HepG2 (cell line): Measurements from ENCODE around the gene JSRP1. TPM values are rescaled to one million over a fixed set of nuclear protein-coding genes. Genes with fewer than 3 reads are reported as not detected.

Source experiments
- BRCA1 ChIP-seq: sonication (generic); formaldehyde crosslinking; IDR thresholded peaks from 2 replicates; pipeline ENCODE4 v1.4.0; 2020; ENCODE audit warnings: missing genetic modification reagents
- CREB1 ChIP-seq, 2 experiments: fragments of 450-650 bp in 1 of 2; IDR thresholded peaks; 2 replicates each; pipeline ENCODE4 v1.6.1; 2016 to 2017; ENCODE audit warnings: control low read depth in 1 of 2, mild to moderate bottlenecking in 1 of 2, missing compliant biosample characterization in 1 of 2, missing genetic modification characterization in 1 of 2
- GLI4 ChIP-seq: sonication (generic); formaldehyde crosslinking; IDR thresholded peaks from 2 replicates; pipeline ENCODE4 v1.5.1; 2020; ENCODE audit warnings: missing genetic modification reagents, mild to moderate bottlenecking, moderate library complexity, borderline replicate concordance
- KMT2A ChIP-seq: sonication (generic); formaldehyde crosslinking; IDR thresholded peaks from 2 replicates; pipeline ENCODE4 v1.4.0; 2020; ENCODE audit warnings: missing genetic modification reagents
- MED8 ChIP-seq: sonication (generic); formaldehyde crosslinking; IDR thresholded peaks from 2 replicates; pipeline ENCODE4 v1.8.1; 2023; ENCODE audit warnings: mild to moderate bottlenecking, missing genetic modification reagents; ENCODE audit not compliant: insufficient replicate concordance
- NFIC ChIP-seq: IDR thresholded peaks from 2 replicates; pipeline ENCODE4 v1.6.1; 2012; ENCODE audit warnings: mild to moderate bottlenecking, low read length, inconsistent platforms
- SP4 ChIP-seq: sonication (generic); formaldehyde crosslinking; IDR thresholded peaks from 2 replicates; pipeline ENCODE4 v1.8.1; 2023; ENCODE audit warnings: mild to moderate bottlenecking, missing genetic modification reagents
- TOPORS ChIP-seq: sonication (generic); formaldehyde crosslinking; IDR thresholded peaks from 2 replicates; pipeline ENCODE4 v1.8.0; 2023; ENCODE audit warnings: mild to moderate bottlenecking, missing genetic modification reagents
- ZFP41 ChIP-seq: sonication (generic); formaldehyde crosslinking; IDR thresholded peaks from 2 replicates; pipeline ENCODE4 v1.4.0; 2020; ENCODE audit warnings: mild to moderate bottlenecking, missing genetic modification reagents, borderline replicate concordance
- ZNF235 ChIP-seq: sonication (generic); formaldehyde crosslinking; IDR thresholded peaks from 2 replicates; pipeline ENCODE4 v1.8.1; 2023; ENCODE audit warnings: mild to moderate bottlenecking, missing genetic modification reagents, borderline replicate concordance
- ZNF383 ChIP-seq: sonication (generic); formaldehyde crosslinking; IDR thresholded peaks from 2 replicates; pipeline ENCODE4 v1.4.0; 2020; ENCODE audit warnings: missing genetic modification reagents, mild to moderate bottlenecking, borderline replicate concordance
- ZNF790 ChIP-seq: sonication (generic); formaldehyde crosslinking; IDR thresholded peaks from 2 replicates; pipeline ENCODE4 v1.8.0; 2022; ENCODE audit warnings: missing genetic modification reagents, mild to moderate bottlenecking, borderline replicate concordance
- ZSCAN30 ChIP-seq: sonication (generic); formaldehyde crosslinking; IDR thresholded peaks from 2 replicates; pipeline ENCODE4 v1.5.0; 2020; ENCODE audit warnings: mild to moderate bottlenecking, missing genetic modification reagents
- polyA plus RNA-seq, 8 experiments: library from polyadenylated mRNA; depleted of rRNA in 3 of 8; stranded (reverse) in 7 of 8; unstranded in 1 of 8; fragments of >200 nt; fragmentation: Illumina TruSeq in 4 of 8; extraction: Trizol in 4 of 8; gene quantifications; 2 replicates each; pipeline versions ENCODE4 v1.2.1 to v1.2.3, GENCODE V29; 2011 to 2016; ENCODE audit warnings: low read depth in 4 of 8, missing spikeins in 1 of 8, mixed read lengths in 1 of 8; ENCODE audit not compliant: insufficient read depth in 1 of 8
- total RNA-seq, 5 experiments: library from RNA; depleted of rRNA; stranded (reverse); fragments of >200 nt; fragmentation: Illumina TruSeq; extraction: Trizol; gene quantifications; 2 replicates each; pipeline ENCODE4 v1.2.3, GENCODE V29; 2016; ENCODE audit warnings: low read depth in 1 of 5
- TF ChIP-seq, protein P1 (sequence below): sonication (generic); formaldehyde crosslinking; IDR thresholded peaks from 2 replicates; pipeline ENCODE4 v1.4.0; 2020; ENCODE audit warnings: missing genetic modification reagents
- TF ChIP-seq, protein P2 (sequence below): sonication (generic); formaldehyde crosslinking; conservative IDR thresholded peaks from 2 replicates; pipeline ENCODE4 v1.8.0; 2022; ENCODE audit warnings: low read depth, missing genetic modification reagents
- TF ChIP-seq, protein P3 (sequence below): sonication (generic); formaldehyde crosslinking; conservative IDR thresholded peaks from 2 replicates; pipeline ENCODE4 v1.4.0; 2020; ENCODE audit warnings: missing genetic modification reagents
- TF ChIP-seq, protein P4 (sequence below): IDR thresholded peaks from 2 replicates; pipeline ENCODE4 v1.6.1; 2016; ENCODE audit warnings: mild to moderate bottlenecking, missing biosample characterization, missing genetic modification reagents
- TF ChIP-seq, protein P5 (sequence below): sonication (generic); formaldehyde crosslinking; IDR thresholded peaks from 2 replicates; pipeline ENCODE4 v1.4.0; 2020; ENCODE audit warnings: missing genetic modification reagents, low read depth, mild to moderate bottlenecking, borderline replicate concordance
- TF ChIP-seq, protein P6 (sequence below): sonication (generic); formaldehyde crosslinking; IDR thresholded peaks from 2 replicates; pipeline ENCODE4 v1.9.0; 2021; ENCODE audit warnings: missing genetic modification reagents, borderline replicate concordance

The JSRP1 gene
- total and polyA plus RNA-seq, 2 of the 13 experiments (the other 11 are each of a cell fraction or from before 2014, with no cell fraction given), result 0.16 to 0.38 TPM

DNA sequence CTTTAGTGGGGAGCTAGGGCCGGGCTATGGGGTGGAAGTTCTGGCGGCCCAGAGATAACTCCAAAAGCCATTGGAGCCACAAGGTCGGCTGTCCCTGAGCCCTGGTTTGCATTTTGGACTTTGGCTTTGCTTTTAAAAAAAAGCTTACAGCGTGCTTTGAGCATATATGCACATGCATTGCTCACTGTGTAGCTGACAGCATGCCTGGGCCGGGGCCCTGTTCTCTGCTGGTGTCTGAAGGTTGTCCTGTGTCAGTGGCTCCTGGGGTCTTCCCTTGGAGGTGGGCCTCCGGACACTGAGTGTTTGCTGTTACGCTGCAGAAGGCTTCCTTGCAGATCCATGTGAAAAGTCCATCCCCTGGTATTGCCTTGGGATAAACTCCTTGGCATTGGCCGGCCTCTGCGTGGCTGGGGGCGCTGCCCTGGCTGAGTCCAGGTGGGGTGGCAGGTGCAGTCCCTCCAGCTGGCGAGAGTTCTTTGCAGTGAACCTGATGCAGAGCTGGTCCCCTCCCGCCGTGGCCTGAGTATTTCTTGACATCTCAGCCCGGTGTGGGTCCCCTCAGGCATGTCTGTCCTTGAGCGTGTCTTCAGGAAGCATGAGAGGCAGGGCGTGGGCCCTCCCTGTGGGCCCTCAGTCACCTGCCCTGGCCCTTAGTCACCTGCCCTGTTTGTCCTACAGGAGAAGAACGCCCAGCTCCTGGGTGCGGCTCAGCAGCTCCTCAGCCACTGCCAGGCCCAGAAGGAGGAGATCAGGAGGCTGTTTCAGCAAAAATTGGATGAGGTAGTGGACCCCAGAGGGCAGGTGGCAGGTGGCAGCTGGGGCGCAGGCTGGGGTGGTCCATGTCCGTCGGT lies 43.1 kb downstream of the JSRP1 start (continued):
- TF ChIP-seq, protein P1, sequence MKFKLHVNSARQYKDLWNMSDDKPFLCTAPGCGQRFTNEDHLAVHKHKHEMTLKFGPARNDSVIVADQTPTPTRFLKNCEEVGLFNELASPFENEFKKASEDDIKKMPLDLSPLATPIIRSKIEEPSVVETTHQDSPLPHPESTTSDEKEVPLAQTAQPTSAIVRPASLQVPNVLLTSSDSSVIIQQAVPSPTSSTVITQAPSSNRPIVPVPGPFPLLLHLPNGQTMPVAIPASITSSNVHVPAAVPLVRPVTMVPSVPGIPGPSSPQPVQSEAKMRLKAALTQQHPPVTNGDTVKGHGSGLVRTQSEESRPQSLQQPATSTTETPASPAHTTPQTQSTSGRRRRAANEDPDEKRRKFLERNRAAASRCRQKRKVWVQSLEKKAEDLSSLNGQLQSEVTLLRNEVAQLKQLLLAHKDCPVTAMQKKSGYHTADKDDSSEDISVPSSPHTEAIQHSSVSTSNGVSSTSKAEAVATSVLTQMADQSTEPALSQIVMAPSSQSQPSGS, result peak; percentile 80
- no peak for TF ChIP-seq ZNF235
- peak; percentile 62; the same call in 1 of the 2 replicates for TF ChIP-seq ZNF790 (CRISPR knock-in tag)
- 0 out of 2 replicates have a peak, but pooled peaks have one; percentile 33 for TF ChIP-seq NFIC
- peak; percentile 48 for TF ChIP-seq MED8 (CRISPR knock-in tag)
- TF ChIP-seq, protein P2, sequence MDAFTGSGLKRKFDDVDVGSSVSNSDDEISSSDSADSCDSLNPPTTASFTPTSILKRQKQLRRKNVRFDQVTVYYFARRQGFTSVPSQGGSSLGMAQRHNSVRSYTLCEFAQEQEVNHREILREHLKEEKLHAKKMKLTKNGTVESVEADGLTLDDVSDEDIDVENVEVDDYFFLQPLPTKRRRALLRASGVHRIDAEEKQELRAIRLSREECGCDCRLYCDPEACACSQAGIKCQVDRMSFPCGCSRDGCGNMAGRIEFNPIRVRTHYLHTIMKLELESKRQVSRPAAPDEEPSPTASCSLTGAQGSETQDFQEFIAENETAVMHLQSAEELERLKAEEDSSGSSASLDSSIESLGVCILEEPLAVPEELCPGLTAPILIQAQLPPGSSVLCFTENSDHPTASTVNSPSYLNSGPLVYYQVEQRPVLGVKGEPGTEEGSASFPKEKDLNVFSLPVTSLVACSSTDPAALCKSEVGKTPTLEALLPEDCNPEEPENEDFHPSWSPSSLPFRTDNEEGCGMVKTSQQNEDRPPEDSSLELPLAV (CRISPR knock-in tag), result no peak
- TF ChIP-seq ZFP41 (CRISPR knock-in tag), result peak; percentile 89
- TF ChIP-seq CREB1 (IDR thresholded peaks at IDR 0.05), result no peak
- no peak for TF ChIP-seq CREB1 (CRISPR knock-in tag; IDR thresholded peaks at IDR 0.05)
- no peak for TF ChIP-seq ZNF383
- TF ChIP-seq, protein P3, sequence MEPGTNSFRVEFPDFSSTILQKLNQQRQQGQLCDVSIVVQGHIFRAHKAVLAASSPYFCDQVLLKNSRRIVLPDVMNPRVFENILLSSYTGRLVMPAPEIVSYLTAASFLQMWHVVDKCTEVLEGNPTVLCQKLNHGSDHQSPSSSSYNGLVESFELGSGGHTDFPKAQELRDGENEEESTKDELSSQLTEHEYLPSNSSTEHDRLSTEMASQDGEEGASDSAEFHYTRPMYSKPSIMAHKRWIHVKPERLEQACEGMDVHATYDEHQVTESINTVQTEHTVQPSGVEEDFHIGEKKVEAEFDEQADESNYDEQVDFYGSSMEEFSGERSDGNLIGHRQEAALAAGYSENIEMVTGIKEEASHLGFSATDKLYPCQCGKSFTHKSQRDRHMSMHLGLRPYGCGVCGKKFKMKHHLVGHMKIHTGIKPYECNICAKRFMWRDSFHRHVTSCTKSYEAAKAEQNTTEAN (CRISPR knock-in tag), result peak; percentile 95
- TF ChIP-seq GLI4 (CRISPR knock-in tag), result no peak
- TF ChIP-seq, protein P4, sequence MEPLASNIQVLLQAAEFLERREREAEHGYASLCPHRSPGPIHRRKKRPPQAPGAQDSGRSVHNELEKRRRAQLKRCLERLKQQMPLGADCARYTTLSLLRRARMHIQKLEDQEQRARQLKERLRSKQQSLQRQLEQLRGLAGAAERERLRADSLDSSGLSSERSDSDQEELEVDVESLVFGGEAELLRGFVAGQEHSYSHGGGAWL (CRISPR knock-in tag), result peak; percentile 53; the same call in 1 of the 2 replicates
- peak; percentile 71; the same call in 1 of the 2 replicates for TF ChIP-seq KMT2A (CRISPR knock-in tag)
- TF ChIP-seq, protein P5, sequence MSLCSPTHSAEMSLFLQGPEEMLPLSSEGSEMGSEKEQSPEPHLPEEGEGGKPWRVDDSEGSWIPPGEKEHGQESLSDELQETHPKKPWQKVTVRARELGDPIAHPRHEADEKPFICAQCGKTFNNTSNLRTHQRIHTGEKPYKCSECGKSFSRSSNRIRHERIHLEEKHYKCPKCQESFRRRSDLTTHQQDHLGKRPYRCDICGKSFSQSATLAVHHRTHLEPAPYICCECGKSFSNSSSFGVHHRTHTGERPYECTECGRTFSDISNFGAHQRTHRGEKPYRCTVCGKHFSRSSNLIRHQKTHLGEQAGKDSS, result peak; percentile 48; the same call in 1 of the 2 replicates
- TF ChIP-seq BRCA1, result peak; percentile 96
- peak; percentile 43; the same call in 1 of the 2 replicates for TF ChIP-seq SP4
- TF ChIP-seq, protein P6, sequence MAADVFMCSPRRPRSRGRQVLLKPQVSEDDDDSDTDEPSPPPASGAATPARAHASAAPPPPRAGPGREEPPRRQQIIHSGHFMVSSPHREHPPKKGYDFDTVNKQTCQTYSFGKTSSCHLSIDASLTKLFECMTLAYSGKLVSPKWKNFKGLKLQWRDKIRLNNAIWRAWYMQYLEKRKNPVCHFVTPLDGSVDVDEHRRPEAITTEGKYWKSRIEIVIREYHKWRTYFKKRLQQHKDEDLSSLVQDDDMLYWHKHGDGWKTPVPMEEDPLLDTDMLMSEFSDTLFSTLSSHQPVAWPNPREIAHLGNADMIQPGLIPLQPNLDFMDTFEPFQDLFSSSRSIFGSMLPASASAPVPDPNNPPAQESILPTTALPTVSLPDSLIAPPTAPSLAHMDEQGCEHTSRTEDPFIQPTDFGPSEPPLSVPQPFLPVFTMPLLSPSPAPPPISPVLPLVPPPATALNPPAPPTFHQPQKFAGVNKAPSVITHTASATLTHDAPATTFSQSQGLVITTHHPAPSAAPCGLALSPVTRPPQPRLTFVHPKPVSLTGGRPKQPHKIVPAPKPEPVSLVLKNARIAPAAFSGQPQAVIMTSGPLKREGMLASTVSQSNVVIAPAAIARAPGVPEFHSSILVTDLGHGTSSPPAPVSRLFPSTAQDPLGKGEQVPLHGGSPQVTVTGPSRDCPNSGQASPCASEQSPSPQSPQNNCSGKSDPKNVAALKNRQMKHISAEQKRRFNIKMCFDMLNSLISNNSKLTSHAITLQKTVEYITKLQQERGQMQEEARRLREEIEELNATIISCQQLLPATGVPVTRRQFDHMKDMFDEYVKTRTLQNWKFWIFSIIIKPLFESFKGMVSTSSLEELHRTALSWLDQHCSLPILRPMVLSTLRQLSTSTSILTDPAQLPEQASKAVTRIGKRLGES (CRISPR knock-in tag), result peak; percentile 79; the same call in 1 of the 2 replicates
- TF ChIP-seq ZSCAN30 (CRISPR knock-in tag), result no peak
- peak; percentile 91; the same call in 1 of the 2 replicates for TF ChIP-seq TOPORS (CRISPR knock-in tag)
